CMK (cell line): Measurements from ENCODE around the gene GPX4.
"Not testable (repeated sequence)": the region's sequence is repeated elsewhere in the genome, so short reads cannot be mapped to it uniquely, and the experiment has no call there.

ENCODE experiments used
- DNase-seq: peaks from one replicate; pipeline ENCODE4 v3.0.0-alpha.2; 2010; ENCODE audit warnings: low read depth

Gene GPX4

GRCh38 chr19:1113986-1114483, 10.2 kb downstream of the GPX4 start:
- DNase-seq: no peak

DNA sequence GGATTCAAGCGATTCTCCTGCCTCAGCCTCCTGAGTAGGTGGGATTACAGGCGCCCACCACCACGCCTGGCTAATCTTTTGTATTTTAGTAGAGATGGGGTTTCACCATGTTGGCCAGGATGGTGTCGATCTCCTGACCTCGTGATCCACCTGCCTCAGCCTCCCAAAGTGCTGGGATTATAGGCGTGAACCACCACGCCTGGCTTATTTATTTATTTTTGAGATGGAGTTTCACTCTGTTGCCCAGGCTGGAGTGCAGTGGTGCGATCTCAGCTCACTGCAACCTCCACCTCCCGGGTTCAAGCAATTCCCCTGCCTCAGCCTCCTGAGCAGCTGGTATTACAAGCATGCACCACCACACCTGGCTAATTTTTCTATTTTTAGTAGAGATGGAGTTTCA, 10.9 kb downstream of the GPX4 start:
- DNase-seq: not testable (repeated sequence)

DNA sequence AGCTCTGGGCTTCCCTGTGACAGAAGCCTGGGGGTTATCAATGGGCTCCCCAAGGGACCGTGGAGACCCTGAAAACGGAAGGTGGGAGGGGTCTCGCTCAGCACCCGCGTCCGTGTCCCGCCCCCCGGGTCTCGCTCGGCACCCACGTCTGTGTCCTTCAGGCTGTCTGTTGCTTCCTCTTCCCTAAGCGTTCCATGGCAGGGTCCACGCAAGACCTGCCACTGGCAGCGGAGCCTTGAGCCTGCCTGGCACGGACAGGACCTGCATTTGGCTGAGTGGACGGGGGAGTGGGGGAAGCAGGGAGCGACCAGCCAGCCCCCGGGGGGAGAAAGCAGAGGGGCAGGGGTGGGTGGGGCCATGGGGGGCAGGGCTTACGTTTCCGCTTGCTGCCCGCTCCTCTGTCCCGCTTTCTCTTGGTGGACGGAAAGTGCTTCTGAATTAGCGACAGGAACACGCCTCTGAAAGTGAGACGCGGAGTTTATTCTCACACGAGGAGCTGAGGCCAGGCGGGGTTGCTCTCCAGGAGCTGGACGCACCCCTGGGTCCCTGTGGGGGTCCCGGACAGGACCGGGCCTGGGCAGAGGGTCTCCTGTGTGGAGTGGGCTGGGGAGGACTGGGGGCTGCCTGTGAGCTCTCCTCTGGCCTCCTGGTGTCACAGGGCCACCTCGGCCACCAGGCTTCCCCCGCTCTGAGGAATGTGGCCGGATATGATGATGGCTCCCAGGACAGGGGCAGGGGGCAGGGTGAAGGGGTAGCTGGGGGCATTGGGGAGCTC, 12.0 kb downstream of the GPX4 start:
- no peak for DNase-seq

DNA sequence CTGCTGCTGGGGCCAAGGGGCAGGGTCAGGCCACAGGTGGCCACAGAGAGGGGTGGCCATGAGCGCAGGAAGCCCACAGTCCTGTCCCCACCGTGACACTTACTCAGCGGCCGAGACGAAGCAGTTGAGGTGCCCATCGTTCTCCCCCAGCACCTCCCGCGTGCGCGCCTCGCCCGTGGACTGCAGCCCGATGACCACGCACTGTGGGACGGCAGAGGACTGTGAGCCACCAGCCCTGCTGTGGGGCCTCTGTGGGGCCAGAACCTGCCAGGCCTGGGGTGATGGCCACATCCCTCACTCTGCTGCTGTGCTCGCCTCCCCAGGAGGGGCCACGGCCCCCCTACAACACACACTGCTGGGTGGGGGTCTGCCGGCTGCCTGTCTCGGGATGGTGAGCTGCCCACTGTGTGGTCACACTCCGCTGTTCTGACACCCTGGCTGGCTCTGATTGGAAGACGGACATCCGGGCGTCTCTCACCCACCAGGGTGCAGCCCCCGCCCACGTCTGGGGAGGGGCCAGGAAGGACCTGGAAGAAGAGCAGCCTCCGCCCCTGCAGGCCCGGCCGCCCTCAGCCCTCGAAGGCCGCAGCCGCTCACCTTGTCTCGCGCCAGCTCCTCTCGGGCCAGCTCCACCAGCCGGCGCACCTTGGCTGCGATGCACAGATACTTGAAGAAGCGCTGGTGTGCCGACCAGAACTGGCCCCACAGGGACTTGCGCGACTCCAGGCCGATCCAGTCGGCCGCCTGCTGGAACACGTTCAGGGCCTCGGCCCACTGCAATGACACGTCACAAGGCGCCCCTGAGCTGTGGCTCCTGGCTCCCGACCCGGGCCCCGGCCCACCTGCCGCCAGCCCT, 13.2 kb downstream of the GPX4 start:
- no peak for DNase-seq

DNA sequence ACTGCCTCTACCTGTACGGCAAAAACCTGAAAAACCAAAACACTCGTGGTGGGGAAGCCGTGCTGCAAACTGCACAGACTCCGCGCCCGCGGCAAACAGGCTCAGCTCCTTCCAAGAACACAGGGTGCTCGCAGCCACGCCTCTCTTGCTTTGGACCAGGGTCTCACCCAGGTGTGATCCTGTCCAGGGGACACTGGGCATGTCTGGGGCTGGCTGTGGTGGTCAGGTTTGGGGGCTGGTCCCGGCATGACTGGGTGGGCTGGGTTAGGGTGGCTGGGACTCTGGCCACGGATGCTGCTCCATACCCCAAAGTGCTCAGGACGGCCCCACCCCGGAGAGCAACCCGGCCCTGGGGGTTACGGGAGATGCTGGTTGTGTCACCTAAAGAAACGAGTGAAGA, 13.9 kb downstream of the GPX4 start:
- DNase-seq: no peak

GRCh38 chr19:1118999-1119398, 15.2 kb downstream of the GPX4 start:
- no peak for DNase-seq

DNA sequence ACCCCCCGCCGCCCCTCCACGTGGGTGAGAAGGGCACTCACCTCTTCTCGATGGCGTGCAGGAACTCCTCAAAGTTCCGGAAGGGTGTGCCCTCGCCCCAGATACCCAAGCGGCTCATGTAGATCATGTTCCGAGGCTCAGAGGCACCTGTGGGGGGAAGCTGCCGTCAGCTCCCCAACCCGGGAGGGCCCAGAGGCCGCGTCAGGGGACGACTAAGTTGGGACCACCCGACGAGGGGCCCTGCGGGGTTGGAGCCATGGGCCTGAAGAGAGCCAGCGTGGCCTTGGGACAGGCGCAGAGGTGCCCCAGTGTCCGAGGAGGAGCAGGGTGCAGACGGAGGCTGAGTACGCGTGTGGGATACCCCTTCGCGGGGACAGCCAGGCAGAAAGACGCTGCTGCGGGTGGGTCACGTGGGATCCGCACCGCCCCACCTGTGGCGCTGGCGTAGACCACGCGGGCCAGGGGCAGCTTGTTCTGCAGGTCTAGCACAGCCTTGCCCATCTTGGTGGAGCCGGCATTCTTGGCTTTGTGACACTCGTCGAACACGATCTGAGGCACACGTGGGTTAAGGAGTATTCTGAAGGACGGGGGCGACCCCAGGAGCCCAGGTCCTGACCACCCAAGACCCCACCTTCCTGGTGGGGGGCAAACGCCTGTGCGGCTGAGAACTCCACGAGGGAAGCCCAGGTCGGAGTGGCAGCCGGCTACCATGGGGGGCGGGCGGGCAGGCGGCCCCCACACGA, 15.9 kb downstream of the GPX4 start:
- DNase-seq: no peak

DNA sequence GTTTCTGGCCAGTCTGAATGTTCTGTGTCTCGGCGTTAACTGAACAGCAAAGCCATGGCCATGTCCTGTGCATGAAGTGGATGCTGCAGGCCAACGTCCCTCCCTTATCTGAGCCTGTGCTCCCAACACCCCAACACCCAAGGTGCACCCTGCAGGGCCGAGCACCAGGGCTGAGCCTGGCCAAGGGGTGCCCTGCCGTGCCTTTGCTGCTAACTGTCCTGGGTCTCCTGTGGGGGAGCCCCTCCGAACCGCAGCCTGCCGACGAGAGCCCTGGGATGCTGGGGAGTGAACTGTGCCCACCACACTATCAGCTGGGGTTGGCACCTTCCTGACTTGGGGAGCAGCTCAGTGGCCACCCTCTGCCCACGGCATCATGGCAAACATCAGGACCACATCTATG, 17.6 kb downstream of the GPX4 start:
- no peak for DNase-seq

DNA sequence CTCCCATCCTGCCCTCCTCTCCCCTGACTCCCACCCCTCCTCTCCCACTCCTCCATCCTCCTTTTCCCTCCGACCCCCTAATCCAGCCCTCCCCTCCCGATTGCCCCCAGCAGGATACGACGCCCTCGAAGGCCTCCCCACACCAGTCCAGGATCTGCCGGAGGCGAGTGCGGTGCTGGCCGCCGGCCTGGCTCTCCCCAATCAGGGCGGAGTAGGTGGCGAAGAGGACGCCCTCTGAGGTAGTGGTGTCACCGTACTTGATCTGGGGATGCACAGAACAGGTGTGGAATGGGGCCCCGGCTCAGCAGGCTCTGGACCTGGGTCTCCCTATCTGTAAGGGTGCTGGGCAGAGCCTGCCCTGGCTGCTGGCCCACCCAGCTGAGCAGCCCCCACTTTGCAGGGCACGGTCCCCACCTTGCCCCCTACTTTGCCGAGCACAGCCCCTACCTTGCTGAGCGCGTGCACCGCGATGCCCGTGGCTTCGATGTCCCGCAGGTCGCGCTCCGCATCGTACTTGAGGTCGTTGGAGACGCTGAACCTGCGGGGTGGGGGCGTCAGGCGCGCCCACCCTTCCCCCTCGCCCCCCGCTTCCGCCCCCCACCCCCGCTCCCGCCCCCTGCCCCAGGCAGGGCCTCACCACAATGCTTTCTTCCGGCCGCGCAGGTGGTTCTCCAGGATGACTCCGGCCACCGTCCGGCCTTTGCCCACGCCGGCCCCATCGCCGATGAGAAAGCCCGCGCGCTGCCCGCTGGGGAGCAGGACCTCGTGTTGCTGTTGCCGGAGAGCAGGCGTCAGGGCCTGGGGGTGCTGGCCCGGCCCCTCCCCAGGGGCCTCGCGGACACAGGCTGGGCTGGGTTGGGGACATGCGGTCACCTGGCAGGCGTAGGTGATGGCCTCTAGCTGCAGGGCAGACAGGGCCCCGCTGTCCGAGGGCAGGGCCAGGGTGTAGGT, 18.5 kb downstream of the GPX4 start:
- DNase-seq: no peak

- DNase-seq: no peak
These were observed 19.2 kb downstream of the GPX4 start for GRCh38 chr19:1122972-1123363.

- no peak for DNase-seq
These were observed 19.6 kb downstream of the GPX4 start for GRCh38 chr19:1123381-1123780.

GRCh38 chr19:1123885-1124677, 20.3 kb downstream of the GPX4 start:
- DNase-seq: no peak

- DNase-seq: no peak
These were observed 22.0 kb downstream of the GPX4 start for GRCh38 chr19:1125601-1126467.

DNA sequence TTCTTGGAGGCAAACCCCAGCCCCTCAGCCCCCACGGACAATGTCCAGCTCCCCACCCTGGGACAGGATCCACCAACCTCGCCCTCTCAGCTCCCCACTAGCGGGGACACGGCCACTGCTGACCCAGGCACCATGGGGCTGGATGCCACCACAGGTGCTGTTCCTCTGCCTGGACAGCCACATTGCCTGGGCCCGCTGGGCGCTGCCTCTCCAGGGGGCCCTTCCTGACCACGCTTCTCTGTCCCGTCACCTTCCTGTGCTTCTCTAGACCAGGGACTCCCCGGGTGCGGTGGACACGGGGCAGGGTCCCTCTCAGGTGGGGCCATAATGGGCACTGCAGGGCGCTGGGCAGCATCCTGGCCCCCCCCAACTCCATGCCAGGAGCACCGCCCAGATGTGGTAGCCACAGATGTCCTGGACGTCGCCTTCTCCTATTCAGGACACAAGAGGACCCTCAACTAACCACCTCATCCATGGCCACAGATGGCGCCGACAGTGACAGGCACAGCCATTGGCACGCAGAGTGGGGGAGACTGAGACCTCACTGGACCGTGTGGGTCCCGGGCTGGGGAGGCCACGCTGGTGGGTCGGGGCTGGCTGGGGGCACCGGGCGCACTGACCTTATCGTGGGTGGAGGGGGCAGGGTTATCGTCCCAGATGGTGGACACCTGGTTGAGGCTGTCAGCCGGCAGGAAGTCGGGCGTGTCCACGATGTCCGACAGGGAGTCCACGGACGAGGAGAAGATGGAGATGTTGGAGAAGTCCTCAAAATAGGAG, 23.4 kb downstream of the GPX4 start:
- no peak for DNase-seq

DNA sequence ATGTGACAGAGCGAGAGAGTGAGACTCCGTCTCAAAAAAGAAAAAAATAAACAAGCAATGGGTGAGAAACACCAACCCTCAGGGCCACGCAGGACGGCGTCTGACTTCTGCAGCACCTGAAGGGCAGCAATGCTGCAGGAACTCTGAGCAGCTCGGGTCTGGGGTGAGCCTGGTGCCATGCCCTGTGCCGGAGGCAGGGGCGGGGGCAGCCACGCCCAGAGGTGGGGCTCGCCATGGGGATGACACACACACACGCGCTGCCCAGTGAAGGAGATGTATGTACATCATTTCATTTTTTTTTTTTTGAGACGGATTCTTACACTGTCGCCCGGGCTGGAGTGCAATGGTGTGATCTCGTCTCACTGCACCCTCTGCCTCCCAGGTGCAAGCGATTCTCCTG, 24.3 kb downstream of the GPX4 start:
- DNase-seq: no peak

DNA sequence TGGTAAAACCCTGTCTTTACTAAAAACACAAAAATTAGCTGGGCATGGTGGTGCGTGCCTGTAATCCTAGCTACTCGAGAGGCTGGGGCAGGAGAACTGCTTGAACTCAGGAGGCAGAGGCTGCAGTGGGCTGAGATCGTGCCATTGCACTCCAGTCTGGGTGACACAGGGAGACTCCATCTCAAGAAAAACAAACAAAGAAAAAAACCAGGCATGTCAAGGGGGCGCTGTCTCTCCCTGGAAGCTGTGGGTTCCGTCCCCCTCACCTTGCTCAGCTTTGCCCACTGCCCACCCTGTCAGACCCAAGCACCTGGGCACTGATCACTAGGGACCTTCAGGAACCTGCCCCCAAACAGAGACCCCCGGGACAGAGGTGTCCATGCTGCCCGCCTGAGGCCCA, 25.3 kb downstream of the GPX4 start:
- DNase-seq: not testable (repeated sequence)

GRCh38 chr19:1129535-1129934, 25.7 kb downstream of the GPX4 start:
- DNase-seq: no peak
